ENCODE results near the gene CASP1. TPM values are rescaled to one million over a fixed set of nuclear protein-coding genes. Genes with fewer than 3 reads are reported as not detected.

Gene CASP1
- total and polyA plus RNA-seq, 2 donors (not counting 3 experiments of a cell fraction or from before 2014, with no cell fraction given): 1.8 to 12.4 TPM

- dilution Hi-C loops (cut with MboI; ENCODE audit: extremely low pct_ligation_motif_present, low sequenced_read_pairs) (no loop called here), intact Hi-C loops (cut with micrococcal nuclease) (no loop called here)
- ChIA-PET POLR2A (no interaction called here), CTCF (no interaction called here)
- Histone ChIP-seq H3K79me2 (ENCODE audit: control insufficient read depth, insufficient read depth, low read length) (no peaks in the 10 kb centered on the region), H2AFZ (ENCODE audit: low read depth, low read length) (no peak overlapping the region), H3K4me3 (replicated peaks in 1 of 3; ENCODE audit: insufficient read depth in 1 of 3, low read depth in 1 of 3, low read length in 3 of 3) (no peak overlapping the region), H3K9ac (replicated peaks; ENCODE audit: extremely low read depth, insufficient read depth, low read length) (no peak overlapping the region), H3K27ac (ENCODE audit: insufficient read depth, low read depth, low read length) (no peak overlapping the region), H3K9me1 (replicated peaks; ENCODE audit: control insufficient read depth, extremely low read depth, insufficient read depth, low read length) (no peaks in the 10 kb centered on the region), H3K36me3 (ENCODE audit: control insufficient read depth in 2 of 2, extremely low read depth in 1 of 2, insufficient read depth in 2 of 2, low read length in 2 of 2) (no peaks in the 10 kb centered on the region), H4K20me1 (replicated peaks; ENCODE audit: control insufficient read depth, extremely low read depth, insufficient read depth, low read length) (no peaks in the 10 kb centered on the region), H3K4me2 (ENCODE audit: insufficient read depth, low read length) (no peak overlapping the region), H3K4me1 (ENCODE audit: control insufficient read depth, extremely low read depth, insufficient read depth, low read length) (no peaks in the 10 kb centered on the region), H3K27me3 (ENCODE audit: control insufficient read depth in 2 of 2, insufficient read depth in 2 of 2, low read length in 2 of 2) (no peaks in the 10 kb centered on the region), H3K9me3 (replicated peaks; ENCODE audit: control insufficient read depth, insufficient read depth, low read length) (no peaks in the 10 kb centered on the region)
- no peak for DNase-seq (ENCODE audit: low read depth, low spot score)
- FAIRE-seq: no peak
- no peak for TF ChIP-seq CTCF (IDR thresholded peaks at IDR 0.05; ENCODE audit: extremely low read depth in 1 of 2, insufficient read depth in 1 of 2, low read depth in 1 of 2, low read length in 2 of 2)
- TF ChIP-seq FOS (IDR thresholded peaks at IDR 0.05; ENCODE audit: borderline replicate concordance, insufficient read depth, low read length): no peak
- no peak for TF ChIP-seq MAX (IDR thresholded peaks at IDR 0.05; ENCODE audit: insufficient read depth, insufficient read length)
- TF ChIP-seq POLR2A (IDR thresholded peaks at IDR 0.05; ENCODE audit: low read depth, low read length): no peak
- TF ChIP-seq MYC (IDR thresholded peaks at IDR 0.05; ENCODE audit: low read depth, low read length): no peak
- TF ChIP-seq GATA2 (IDR thresholded peaks at IDR 0.05; ENCODE audit: insufficient read depth, insufficient read length, low read depth, low read length): no peak
- TF ChIP-seq POLR2AphosphoS5 (IDR thresholded peaks at IDR 0.05; ENCODE audit: insufficient read depth, low read depth, low read length): no peak
- TF ChIP-seq JUN (IDR thresholded peaks at IDR 0.05; ENCODE audit: borderline replicate concordance, insufficient read depth, insufficient read length, low read depth): no peak
- no peak for TF ChIP-seq EZH2 (IDR thresholded peaks at IDR 0.05; ENCODE audit: borderline replicate concordance, low read depth, low read length, severe bottlenecking)
- BruUV-seq (replicated peaks): no TSS peak
Observed at GRCh38 chr11:104984808-104985207, 50.1 kb downstream of the CASP1 start.

All from endothelial cell of umbilical vein (primary cell).